ENCODE data around the gene SMIM22.

Gene SMIM22

DNA sequence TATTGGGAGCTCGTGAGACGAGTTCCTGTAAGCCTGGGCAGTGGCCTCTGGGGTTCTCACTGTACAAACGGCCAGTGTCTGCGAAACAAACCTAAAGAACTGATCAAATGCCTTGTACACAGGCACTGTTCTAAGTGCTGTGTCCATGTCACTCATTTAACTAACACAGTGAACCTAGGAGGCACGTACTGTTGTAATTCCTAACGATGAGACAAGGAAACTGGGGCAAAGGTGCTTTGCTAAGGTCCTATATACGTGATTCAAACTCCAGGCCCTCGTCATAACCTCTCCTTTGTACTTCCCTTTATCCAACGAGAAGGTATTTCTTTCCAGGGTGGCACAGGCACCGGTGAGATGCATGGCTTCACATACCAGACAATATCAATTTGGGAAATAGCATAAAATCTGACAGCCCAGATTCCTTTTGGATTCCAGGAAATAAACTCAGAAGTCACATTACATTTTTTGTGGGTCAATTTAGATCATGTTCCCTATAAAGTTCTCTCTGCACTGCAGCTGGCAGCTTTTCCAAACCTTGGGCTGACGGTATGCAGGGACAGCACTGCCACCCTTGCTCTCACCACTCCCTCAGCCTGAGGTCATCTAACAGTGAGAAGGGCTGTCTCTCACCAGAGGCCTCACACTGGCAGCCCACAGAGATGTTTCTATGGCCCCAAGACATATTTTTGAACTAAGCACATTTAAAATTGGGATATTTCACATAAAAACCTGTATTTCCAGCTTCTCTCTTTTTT lies 33.6 kb downstream of the SMIM22 start:
- no peak for DNase-seq

DNA sequence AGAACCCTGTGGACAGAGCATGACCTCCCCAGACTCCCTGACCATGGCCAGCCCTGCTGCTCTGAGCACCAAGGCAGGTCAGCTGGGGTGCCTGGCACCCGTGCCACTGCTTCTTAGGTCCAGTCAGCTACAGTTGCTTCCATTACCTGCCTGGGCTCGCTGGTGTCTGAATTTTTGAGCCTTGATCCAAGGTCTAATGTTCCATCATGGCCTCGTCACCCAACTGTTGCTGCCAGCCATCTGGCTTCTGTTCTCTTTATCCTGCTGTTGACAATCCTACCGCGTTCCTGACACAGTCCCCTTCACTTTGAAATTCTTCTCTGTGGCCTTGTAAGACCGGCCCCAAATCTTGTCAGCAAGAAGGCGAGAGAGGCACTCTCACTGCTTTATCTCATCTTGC lies 35.2 kb downstream of the SMIM22 start:
- no peak for DNase-seq

DNA sequence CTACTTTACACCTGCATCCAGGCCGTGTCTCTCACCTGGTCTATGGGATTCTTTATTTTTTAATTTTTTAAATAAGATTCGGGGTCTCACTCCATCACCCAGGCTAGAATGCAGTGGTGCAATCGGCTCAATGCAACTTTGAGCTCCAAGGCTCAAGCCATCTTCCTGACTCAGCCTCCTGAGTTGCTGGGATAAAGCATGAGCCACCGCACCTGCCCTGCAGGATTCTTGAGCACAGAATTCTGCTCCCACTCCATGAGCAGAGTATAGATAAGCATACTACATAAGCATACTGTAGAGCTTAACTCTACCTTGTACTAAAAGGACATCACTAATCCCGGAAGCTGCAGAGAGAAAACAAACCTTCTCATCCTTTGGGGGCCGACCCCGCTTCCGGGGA lies 36.4 kb downstream of the SMIM22 start:
- no peak for DNase-seq

DNA sequence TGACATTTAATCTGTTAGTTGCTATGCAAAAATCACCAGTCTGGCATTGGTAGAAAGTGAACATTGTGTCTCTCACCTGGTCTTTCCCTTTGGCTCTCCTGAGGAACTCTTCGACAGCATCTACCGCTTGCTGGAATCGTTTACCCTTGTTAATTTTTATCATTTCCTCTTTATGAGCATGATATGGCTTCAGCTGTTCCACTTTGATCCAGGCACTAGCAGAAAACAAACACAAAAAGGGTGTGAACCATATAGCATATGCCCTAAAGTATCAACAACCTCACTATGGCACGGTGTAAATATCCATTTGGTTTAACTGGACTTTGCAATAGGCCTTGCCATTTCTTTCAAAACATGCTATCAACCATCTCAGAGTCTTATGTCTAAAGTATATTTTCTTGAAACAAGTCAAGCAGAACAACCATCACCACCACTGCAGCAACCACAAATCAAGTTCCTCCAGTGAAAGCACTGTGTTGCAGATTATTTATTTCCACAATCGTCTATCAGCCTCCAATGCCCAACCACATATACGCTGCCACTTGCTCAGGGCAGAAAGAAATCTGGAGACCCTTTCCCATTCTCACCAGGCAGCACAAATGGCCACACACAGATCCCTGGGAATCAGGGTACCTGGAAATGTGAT lies 37.7 kb downstream of the SMIM22 start:
- no peak for DNase-seq

DNA sequence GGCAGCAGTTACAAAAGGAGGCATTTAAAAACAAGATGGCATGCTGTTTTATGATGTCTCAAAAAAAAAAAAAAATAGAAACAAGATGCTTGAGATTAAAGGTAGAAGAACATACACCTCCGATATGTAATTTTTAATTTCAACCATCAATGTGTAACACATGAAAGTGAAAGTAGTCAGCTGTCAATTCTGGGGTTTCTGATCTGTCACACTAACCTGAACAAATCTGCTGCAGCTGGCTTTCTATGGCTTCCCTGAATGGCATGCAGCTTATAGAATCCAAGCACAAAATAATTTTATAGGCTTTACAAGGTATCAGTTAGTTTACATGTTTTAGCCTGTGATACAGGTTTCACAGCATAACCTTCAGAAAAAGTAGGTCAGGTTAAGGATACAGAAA lies 38.4 kb downstream of the SMIM22 start:
- DNase-seq = no peak

DNA sequence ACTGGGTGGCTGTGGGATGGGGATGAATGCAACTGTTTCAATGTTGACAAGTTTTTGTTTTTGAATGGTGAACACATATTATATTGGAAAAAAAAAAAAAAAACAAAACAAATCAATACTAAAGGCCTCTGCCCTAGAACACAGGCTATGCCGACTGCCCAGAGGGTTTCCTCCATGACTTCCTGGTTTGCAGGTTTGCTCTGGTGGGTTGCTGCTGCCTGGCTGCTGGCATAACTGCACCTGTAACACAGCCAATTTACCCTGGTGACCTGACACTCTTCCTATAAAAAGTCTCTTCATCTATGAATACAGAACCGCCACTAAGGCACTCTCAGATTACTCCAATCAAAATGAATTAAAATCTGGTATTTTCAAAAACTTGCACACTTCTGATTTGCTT lies 41.6 kb downstream of the SMIM22 start:
- DNase-seq = no peak

DNA sequence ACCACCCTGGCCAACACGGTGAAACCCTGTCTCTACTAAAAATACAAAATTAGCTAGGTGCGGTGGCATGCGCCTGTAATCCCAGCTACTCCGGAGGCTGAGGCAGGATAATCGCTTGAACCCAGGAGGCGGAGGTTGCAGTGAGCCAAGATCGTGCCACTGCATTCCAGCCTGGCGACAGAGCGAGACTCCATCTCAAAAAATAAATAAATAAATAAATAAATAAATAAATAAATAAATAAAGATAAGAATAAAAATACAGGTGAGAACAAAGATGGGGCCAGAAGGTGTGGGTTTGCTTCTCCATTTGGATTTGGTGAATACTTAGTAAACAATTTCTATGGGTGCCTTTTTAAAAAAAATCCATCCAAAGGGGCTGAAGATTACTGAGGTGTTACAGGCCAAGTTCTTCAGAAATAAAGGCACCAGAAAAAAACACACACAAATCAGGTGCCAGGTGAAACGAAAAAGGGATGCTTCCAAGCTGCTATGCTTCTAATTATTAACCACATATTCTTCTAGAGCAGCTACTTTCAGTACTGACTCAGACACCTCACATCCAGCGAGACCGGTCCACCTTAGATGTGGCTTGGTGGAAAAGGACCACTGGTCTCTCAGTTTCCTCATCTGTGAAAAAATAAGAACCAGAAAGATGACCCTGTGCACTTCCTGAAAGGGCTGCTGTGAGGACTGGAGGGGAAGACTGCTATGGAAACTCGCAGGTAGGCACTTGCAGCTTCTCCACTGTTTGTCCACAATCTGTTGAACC lies 42.7 kb downstream of the SMIM22 start:
- DNase-seq = no peak

DNA sequence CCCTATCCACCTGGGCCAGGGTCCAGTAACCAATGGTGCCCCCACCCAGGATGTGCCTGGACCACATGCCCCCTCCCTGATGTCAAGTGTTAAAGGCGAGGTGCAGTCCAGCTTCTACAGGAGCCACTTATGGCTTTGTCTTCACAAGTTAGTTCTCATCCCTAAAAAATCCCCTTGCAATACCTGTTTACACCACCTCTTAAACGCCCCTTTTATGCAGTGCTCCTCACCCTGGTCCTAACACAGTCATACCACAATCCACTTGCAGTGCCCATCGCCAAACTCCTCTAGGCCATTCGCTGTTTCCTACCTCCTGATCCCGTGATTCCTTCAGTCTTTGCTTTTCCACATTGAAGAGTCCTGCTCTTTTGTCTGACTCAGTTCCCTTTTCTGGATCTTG lies 44.8 kb downstream of the SMIM22 start:
- no peak for DNase-seq

DNA sequence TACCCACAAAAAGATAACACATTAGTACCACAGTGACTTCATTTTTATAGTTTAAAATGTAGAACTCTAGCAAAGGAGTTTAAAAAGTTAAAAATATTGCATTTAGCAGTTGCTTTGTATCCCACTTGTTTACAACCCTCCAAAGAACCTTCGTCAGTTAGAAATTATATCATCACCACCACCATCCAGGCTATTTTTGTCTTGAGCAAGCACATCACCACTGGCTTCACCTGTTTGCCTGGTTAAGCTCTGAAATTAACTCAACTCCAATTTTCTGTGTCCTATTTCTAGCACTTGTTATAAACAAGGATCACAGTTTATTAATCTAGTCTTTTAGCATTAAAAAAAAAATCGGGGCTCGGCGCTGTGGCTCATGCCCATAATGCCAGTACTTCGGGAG lies 45.8 kb downstream of the SMIM22 start:
- DNase-seq = no peak
